SH-SY5Y (cell line): ENCODE measurements around the gene ISG15.

ENCODE experiments used
- GATA2 ChIP-seq: IDR thresholded peaks from 2 replicates; pipeline ENCODE4 v1.6.1; 2011; ENCODE audit warnings: mild to moderate bottlenecking, low read depth, low read length
- GATA3 ChIP-seq: IDR thresholded peaks from 2 replicates; pipeline ENCODE4 v1.6.1; 2011; ENCODE audit warnings: low read depth, mild to moderate bottlenecking, low read length, moderate library complexity

- TF ChIP-seq GATA2 (no peak), GATA3 (no peak)
These were observed 19.1 kb downstream of the ISG15 start for GRCh38 chr1:1032424-1032823.
